HG02623 (cell line): Measurements from ENCODE around the gene ARHGEF19.

Experiments
- ATAC-seq: cut with Tn5 transposase; IDR thresholded peaks from one replicate; pipeline ENCODE4 v1.9.1; 2021; ENCODE audit warnings: moderate library complexity; ENCODE audit not compliant: unreplicated experiment

Gene ARHGEF19

DNA sequence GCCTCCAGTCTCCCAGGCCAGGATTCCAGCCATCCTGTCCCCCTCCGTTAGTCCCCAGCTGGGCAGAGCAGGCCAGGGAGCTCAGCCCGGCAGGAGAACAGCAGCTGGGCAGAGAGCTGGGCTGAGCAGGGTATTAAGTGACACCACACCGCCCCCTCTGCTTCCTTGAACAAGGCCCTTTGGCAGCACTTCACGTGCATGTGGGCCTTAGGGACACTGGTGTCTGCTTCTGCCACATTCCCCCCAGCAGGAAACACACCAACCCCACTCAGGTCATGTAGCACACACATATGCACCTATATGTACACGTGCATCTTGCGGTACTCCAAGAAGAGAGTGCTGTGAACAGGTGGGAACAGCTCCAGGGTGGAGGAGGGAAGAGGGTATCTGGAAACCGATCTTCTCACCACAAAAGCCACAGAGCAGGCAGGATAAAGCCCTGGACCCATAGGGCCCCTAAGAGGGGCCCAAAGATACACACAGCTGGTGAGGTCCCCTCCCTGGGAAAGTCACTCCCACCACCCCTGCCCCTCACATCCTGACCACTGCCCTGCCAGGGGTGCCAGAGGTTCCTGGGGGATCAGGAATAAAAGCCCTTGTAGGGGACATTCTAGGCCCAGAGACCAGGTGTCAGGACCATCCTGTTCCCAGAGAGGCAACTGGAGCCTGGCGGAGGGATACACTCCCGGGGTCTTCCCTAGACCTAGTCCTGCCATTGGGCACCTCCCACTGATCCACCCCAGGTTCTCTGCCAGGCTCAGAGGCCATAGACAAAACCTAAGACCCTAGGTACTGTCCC is 61.1 kb downstream of the ARHGEF19 start:
- no peak for ATAC-seq

GRCh38 chr1:16150508-16150907 is 61.9 kb downstream of the ARHGEF19 start:
- no peak for ATAC-seq

- no peak for ATAC-seq
Measured at GRCh38 chr1:16149702-16150488, 62.6 kb downstream of the ARHGEF19 start.

GRCh38 chr1:16149146-16149545 is 63.3 kb downstream of the ARHGEF19 start:
- ATAC-seq = no peak

- no peak for ATAC-seq
Measured at GRCh38 chr1:16148329-16149092, 63.9 kb downstream of the ARHGEF19 start.
